K562 (cell line): ENCODE results near the gene DNMT3L. TPM values are rescaled to one million over a fixed set of nuclear protein-coding genes. Genes with fewer than 3 reads are reported as not detected.
A peak's percentile ranks its signal among the peaks of the same experiment; 100 is the strongest.

Experiments used
- ATAC-seq: fragments of 200-7000 bp; cut with Tn5 transposase; 3 replicates; pipeline ENCODE4 v1.9.1; 2020; ENCODE audit warnings: moderate library complexity
- BruUV-seq: library from RNA; stranded (reverse); fragments of 400-500 nt; replicated peaks from 2 replicates; lab custom pipeline; 2021; lab: Mats Ljungman, UMichigan
- CTCF ChIA-PET: fragments of 300-600 bp; formaldehyde crosslinking; extraction: SDS; loops from one replicate; lab custom pipeline; 2021; ENCODE audit warnings: low intra/inter-chr PET ratio; lab: Yijun Ruan, JAX
- POLR2A ChIA-PET: fragments of 300-600, 350-650 bp; sonication (Branson Sonifier 250); formaldehyde crosslinking; extraction: SDS; loops from one replicate; lab custom pipeline; 2021; ENCODE audit warnings: antibody characterized with exemption, inconsistent platforms; lab: Yijun Ruan, JAX
- DNase-seq, 4 experiments: peaks; one replicate each; pipeline versions ENCODE4 v3.0.0 to v3.0.0-alpha.2; 2011 to 2018; ENCODE audit warnings: low spot score in 3 of 4, mixed read lengths in 3 of 4; ENCODE audit errors: extremely low read depth in 1 of 4
- FAIRE-seq: peaks from 2 replicates; lab custom pipeline; 2011; peaks lifted over from hg19 to GRCh38; lab: Jason Lieb, UNC
- H2AFZ ChIP-seq: 2 replicates; pipeline ENCODE4 v1.6.0; 2011; ENCODE audit warnings: low read depth, low read length, control low read depth, inconsistent platforms
- H3K27ac ChIP-seq: fragments of 200-600 bp; 3 replicates; pipeline ENCODE4 v1.8.0; 2011; ENCODE audit warnings: low read depth, mild to moderate bottlenecking, control low read depth, inconsistent platforms, low read length, moderate library complexity, mixed read lengths; ENCODE audit errors: extremely low read depth
- H3K27me3 ChIP-seq, 2 experiments: fragments of 300-600 bp in 1 of 2; 2 replicates in 1 of 2; 3 replicates in 1 of 2; pipeline versions ENCODE4 v1.6.0 to v1.8.0; 2011; ENCODE audit warnings: inconsistent platforms in 2 of 2, low read length in 2 of 2, mild to moderate bottlenecking in 1 of 2, mixed read lengths in 1 of 2, moderate library complexity in 1 of 2; ENCODE audit not compliant: control insufficient read depth in 2 of 2, insufficient read depth in 2 of 2
- H3K36me3 ChIP-seq: fragments of 300-600 bp; 3 replicates; pipeline ENCODE4 v1.8.0; 2011; ENCODE audit warnings: mild to moderate bottlenecking, low read length, inconsistent platforms; ENCODE audit not compliant: control insufficient read depth, insufficient read depth
- H3K4me1 ChIP-seq, 2 experiments: fragments of 200-600 bp in 1 of 2; replicated peaks in 1 of 2; 2 replicates in 1 of 2; 3 replicates in 1 of 2; pipeline versions ENCODE4 v1.5.1 to v1.8.0; 2011; ENCODE audit warnings: inconsistent platforms in 2 of 2, low read length in 2 of 2, mild to moderate bottlenecking in 1 of 2, mixed read lengths in 1 of 2, moderate library complexity in 1 of 2; ENCODE audit not compliant: control insufficient read depth in 2 of 2, insufficient read depth in 2 of 2
- H3K4me2 ChIP-seq: 2 replicates; pipeline ENCODE4 v1.6.1; 2011; ENCODE audit warnings: low read length, control low read depth, inconsistent platforms, mixed read lengths; ENCODE audit not compliant: insufficient read depth
- H3K4me3 ChIP-seq: fragments of 200-600 bp; sonication (generic), shearing (Covaris generic); 2 replicates; pipeline ENCODE4 v1.5.1; 2016; ENCODE audit warnings: control low read depth, inconsistent platforms
- H3K79me2 ChIP-seq: fragments of 200-600 bp; 3 replicates; pipeline ENCODE4 v1.8.0; 2011; ENCODE audit warnings: low read length, inconsistent platforms; ENCODE audit not compliant: control insufficient read depth, insufficient read depth
- H3K9ac ChIP-seq, 2 experiments: 2 replicates each; pipeline versions ENCODE4 v1.6.0 to v1.6.1; 2011; ENCODE audit warnings: low read depth in 2 of 2, low read length in 2 of 2, control low read depth in 1 of 2, inconsistent platforms in 1 of 2, mild to moderate bottlenecking in 1 of 2, mixed read lengths in 1 of 2; ENCODE audit not compliant: insufficient read depth in 1 of 2
- H3K9me1 ChIP-seq: one replicate; pipeline ENCODE4 v1.6.0; 2011; ENCODE audit warnings: inconsistent platforms, mild to moderate bottlenecking, low read length, moderate library complexity; ENCODE audit not compliant: control insufficient read depth, insufficient read depth
- H3K9me3 ChIP-seq: replicated peaks from 2 replicates; pipeline ENCODE4 v1.5.1; 2011; ENCODE audit warnings: low read depth, low read length, inconsistent platforms; ENCODE audit not compliant: control insufficient read depth, insufficient read depth
- H4K20me1 ChIP-seq: replicated peaks from 2 replicates; pipeline ENCODE4 v1.6.1; 2011; ENCODE audit warnings: low read length, inconsistent platforms, mixed read lengths; ENCODE audit not compliant: control insufficient read depth, insufficient read depth
- FOXP4 ChIP-seq: sonication (generic); formaldehyde crosslinking; IDR thresholded peaks from 2 replicates; pipeline ENCODE4 v1.8.0; 2022; ENCODE audit warnings: mild to moderate bottlenecking, missing genetic modification reagents, borderline replicate concordance
- HINFP ChIP-seq: fragments of 450-650 bp; conservative IDR thresholded peaks from 2 replicates; pipeline ENCODE4 v1.6.1; 2016; ENCODE audit warnings: missing genetic modification characterization, low read depth, mild to moderate bottlenecking, control low read depth, missing compliant biosample characterization
- KAT7 ChIP-seq: sonication (generic); formaldehyde crosslinking; IDR thresholded peaks from 2 replicates; pipeline ENCODE4 v1.8.0; 2022; ENCODE audit warnings: missing genetic modification reagents, mild to moderate bottlenecking, borderline replicate concordance
- RBM22 ChIP-seq: fragments of 200-400 bp; formaldehyde crosslinking; IDR thresholded peaks from 2 replicates; pipeline ENCODE4 v1.6.1; 2018; ENCODE audit warnings: low read length, low read depth; ENCODE audit not compliant: poor library complexity, severe bottlenecking
- RBM25 ChIP-seq: fragments of 200-400 bp; formaldehyde crosslinking; IDR thresholded peaks from 2 replicates; pipeline ENCODE4 v1.6.1; 2018; ENCODE audit warnings: low read length, low read depth, moderate library complexity; ENCODE audit not compliant: severe bottlenecking
- STAT6 ChIP-seq: sonication (generic); formaldehyde crosslinking; IDR thresholded peaks from 2 replicates; pipeline ENCODE4 v1.8.1; 2023; ENCODE audit warnings: mild to moderate bottlenecking, missing genetic modification reagents
- U2AF1 ChIP-seq: fragments of 200-400 bp; formaldehyde crosslinking; optimal IDR thresholded peaks from 2 replicates; pipeline ENCODE3; 2017; ENCODE audit warnings: mild to moderate bottlenecking, low read depth, low read length, moderate library complexity
- ZNF140 ChIP-seq: fragments of 250-450 bp; sonication (Bioruptor Pico); IDR thresholded peaks from 2 replicates; pipeline ENCODE4 v1.8.0; 2021; ENCODE audit warnings: moderate library complexity, mild to moderate bottlenecking, inconsistent platforms
- ZNF408 ChIP-seq: fragments of 250-450 bp; sonication (Bioruptor Pico); IDR thresholded peaks from 2 replicates; pipeline ENCODE4 v1.4.0; 2020; ENCODE audit warnings: low read depth, mild to moderate bottlenecking, moderate library complexity
- WGBS: fragments of 100-300 bp; shearing (Covaris generic); methylation state at CpG from one replicate; pipeline ENCODE4 v1.1.6; 2016; ENCODE audit warnings: low coverage, mixed read lengths; ENCODE audit not compliant: insufficient coverage; ENCODE audit errors: missing lambda C conversion rate; 5-methylcytosine and 5-hydroxymethylcytosine counted together
- in situ Hi-C: fragments of 300-500 bp; cut with MboI; formaldehyde crosslinking; loops from 4 replicates; pipeline ENCODE4 v1.15.0; 2018; ENCODE audit warnings: inconsistent platforms, mixed read lengths
- intact Hi-C: fragments of 100-400 bp; cut with micrococcal nuclease; formaldehyde crosslinking; loops from 2 replicates; pipeline ENCODE4 v1.14.2; 2022
- polyA plus RNA-seq, 8 experiments: library from polyadenylated mRNA; depleted of rRNA in 4 of 8; stranded (reverse) in 5 of 8; unstranded in 3 of 8; fragments of >200 nt; fragmentation: Nextera tagmentation in 2 of 8; fragmentation: Illumina TruSeq in 1 of 8; extraction: Ambion mirVana in 2 of 8; extraction: Trizol in 1 of 8; gene quantifications; 2 replicates each; pipeline versions ENCODE4 v1.2.1 to v1.2.3, GENCODE V29; 2011 to 2014; ENCODE audit warnings: inconsistent platforms in 1 of 8, missing spikeins in 1 of 8
- total RNA-seq, 7 experiments: library from RNA; depleted of rRNA in 6 of 7; stranded (reverse); fragments of >200 nt in 6 of 7; fragmentation: Illumina TruSeq in 2 of 7; extraction: Trizol in 2 of 7; gene quantifications; 2 replicates each; pipeline versions ENCODE4 v1.2.1 to v1.2.3, GENCODE V29; 2011 to 2021; ENCODE audit warnings: low replicate concordance in 1 of 7
- TF ChIP-seq, protein P1 (sequence below): fragments of 250-450 bp; sonication (Bioruptor Pico); IDR thresholded peaks from 2 replicates; pipeline ENCODE4 v1.8.0; 2021; ENCODE audit warnings: moderate library complexity, mild to moderate bottlenecking, inconsistent platforms

The DNMT3L gene
- total and polyA plus RNA-seq, 9 of the 15 experiments (the other 6 are each of a cell fraction or from before 2014, with no cell fraction given), result 0.08 TPM; not detected in 8

DNA sequence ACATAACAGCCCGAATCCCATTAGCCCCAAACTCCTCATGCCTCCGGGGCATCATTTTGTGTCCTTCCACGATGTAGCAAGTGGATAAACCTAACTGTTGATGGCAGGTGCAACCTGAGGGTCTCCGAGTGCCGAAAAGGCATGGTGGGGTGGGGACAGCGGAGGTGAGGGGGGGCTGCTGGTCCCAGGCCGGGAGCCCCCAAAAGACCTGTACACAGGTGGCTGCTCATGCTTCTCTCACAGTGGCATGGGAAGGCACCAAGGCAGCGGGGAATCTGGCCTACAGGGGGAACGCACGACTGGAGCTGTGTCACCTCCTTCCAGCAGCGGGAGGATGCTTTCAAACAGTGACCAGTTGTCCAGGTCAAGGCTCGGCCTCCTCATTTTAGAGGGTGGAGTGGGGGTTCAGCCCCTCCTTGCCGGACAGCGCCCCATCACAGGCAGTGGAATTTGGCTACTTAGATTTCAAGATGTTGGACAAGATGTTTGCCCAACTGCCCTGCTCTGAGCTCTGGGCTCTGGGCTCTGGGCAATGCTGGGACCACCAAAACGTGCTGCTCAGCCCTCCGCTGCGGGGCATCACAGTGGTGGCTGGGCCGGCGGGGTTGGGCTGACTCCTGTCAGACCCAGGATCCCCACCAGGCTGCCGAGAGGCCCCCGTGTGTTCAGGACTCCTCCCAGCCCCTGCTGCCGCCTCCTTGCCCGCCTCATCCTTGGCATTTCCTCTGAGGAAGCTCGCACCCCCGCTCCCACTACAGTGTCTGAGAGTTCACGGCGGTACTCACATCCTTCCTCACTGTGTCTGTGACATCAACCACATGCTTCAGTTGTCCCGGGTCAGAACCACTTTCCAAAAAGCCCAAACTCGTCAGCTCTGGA is 7.6 kb downstream of the DNMT3L start:
- FAIRE-seq (no peak), DNase-seq (peak in 1 of 4 experiments; percentile 7), ATAC-seq (peak; percentile 36; the same call in 2 of the 3 replicates)
- H3K27me3 ChIP-seq, result peaks cover 31 to 49% of the 10 kb centered on the region in 2 experiments
- POLR2A ChIA-PET, result interaction anchor here (0.9 to 1.0 kb wide), 2 partner anchors 11 to 12 kb away, joined by 3 read pairs; no protein-coding TSS in a partner anchor
- CTCF ChIA-PET, result no interaction called here
- H3K79me2 ChIP-seq, result no peaks in the 10 kb centered on the region
- H3K9ac ChIP-seq, result 0 out of 4 replicates have a peak overlapping the region, but pooled peaks of 1 of the 2 experiments have one; percentile 45
- no peaks in the 10 kb centered on the region; the same call in 1 of the 2 replicates for H4K20me1 ChIP-seq
- no peak overlapping the region for H3K27ac ChIP-seq
- WGBS, result 7% methylated on average over 28 of the region's 29 CpGs
- BruUV-seq, result no TSS peak
- no peaks in the 10 kb centered on the region for H3K9me1 ChIP-seq
- no peak overlapping the region for H3K4me3 ChIP-seq
- H3K4me1 ChIP-seq, result peaks cover 0 to 12% of the 10 kb centered on the region in 2 experiments; a peak in 1 of 5 replicates
- intact Hi-C loops, result no loop called here
- H3K4me2 ChIP-seq, result no peak overlapping the region
- H3K9me3 ChIP-seq, result no peaks in the 10 kb centered on the region
- H3K36me3 ChIP-seq, result no peaks in the 10 kb centered on the region
- in situ Hi-C loops, result no loop called here
- no peak overlapping the region for H2AFZ ChIP-seq
- TF ChIP-seq STAT6, result no peak
- no peak for TF ChIP-seq RBM22
- TF ChIP-seq, protein P1, sequence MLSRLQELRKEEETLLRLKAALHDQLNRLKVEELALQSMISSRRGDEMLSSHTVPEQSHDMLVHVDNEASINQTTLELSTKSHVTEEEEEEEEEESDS (CRISPR knock-in tag), result no peak
- TF ChIP-seq U2AF1, result no peak
- TF ChIP-seq FOXP4 (CRISPR knock-in tag), result no peak
- TF ChIP-seq HINFP (tag), result no peak
- no peak for TF ChIP-seq ZNF140
- no peak for TF ChIP-seq ZNF408 (CRISPR knock-in tag)
- TF ChIP-seq KAT7 (CRISPR knock-in tag), result no peak
- no peak for TF ChIP-seq RBM25
